Measurements from ENCODE around the gene SURF6. TPM values are rescaled to one million over a fixed set of nuclear protein-coding genes. Genes with fewer than 3 reads are reported as not detected.
A peak's percentile ranks its signal among the peaks of the same experiment; 100 is the strongest.
"Not testable (repeated sequence)": the region's sequence is repeated elsewhere in the genome, so short reads cannot be mapped to it uniquely, and the experiment has no call there.

The SURF6 gene
- total RNA-seq, 4 donors from 2014 or later = 22.5 to 36.3 (median 25.8) TPM

DNA sequence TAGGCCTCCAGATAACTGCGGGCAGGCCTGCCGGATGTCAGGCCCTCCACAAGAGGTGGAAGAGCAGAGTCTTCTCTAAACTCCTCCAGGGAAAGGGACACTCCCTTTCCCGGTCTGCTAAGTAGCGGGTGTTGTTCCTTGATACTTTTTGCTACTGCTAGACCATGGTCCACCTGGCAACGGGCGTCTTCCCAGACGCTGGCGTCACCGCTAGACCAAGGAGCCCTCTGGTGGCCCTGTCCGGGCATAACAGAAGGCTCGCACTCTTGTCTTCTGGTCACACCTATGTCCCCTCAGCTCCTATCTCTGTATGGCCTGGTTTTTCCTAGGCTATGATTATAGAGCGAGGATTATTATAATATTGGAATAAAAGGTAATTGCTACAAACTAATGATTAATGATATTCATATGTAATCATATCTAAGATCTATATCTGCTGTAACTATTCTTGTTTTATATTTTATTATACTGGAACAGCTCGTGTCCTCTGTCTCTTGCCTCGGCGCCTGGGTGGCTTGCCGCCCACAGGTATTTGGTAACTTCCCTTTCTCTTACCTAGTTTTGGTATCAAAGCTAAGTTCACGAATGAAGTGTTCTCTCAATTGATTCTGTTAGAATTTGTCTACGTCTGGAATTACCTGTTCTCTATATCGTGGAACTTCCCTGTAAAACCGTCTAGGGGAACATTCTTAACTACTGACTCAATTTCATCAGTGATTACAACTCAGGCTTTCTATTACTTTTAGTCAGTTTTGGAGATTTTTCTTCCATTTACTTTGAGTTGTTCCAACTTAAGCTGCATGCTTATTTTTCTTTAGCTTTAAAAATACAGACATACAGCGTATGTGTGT lies 6.5 kb downstream of the SURF6 start:
- peaks cover 0 to 16% (median 7%) of the 10 kb centered on the region in 3 donors for H3K4me1 ChIP-seq

DNA sequence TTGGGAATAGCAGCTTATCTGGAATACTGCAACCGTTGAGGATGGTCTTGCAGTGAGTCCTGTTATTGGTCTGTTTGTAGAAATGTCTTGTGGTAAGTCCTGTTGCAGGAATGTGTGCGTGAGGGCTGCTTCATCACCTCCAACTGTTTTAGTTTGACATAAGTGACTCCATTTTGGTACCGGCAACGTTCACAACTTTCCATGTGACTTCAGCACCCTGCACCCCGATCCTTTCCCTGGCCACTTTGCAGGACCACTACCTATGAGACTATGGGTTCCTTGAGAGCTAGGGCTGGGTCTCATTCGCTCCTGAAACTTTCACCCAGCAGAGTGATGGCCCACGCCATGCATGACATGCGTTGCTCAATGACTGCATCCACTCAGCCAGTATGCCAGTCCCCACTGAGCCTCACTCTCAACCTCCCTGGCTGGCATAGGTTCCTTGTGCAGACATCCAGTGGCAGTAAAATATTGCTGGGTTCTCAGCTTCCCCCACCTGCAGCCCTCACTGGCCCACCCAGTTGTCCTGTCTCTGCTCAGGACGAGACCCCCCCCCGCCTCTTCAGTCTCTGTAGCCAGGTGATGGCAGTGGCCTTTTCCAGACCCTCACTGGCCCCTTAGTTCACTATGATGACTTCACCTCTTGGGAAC lies 8.0 kb downstream of the SURF6 start:
- 84 to 88% methylated on average over 5 to 6 of the region's 10 CpGs for WGBS, 2 donors (ENCODE audit: low coverage in 1 of 2)
- no peak for ATAC-seq
- Histone ChIP-seq H3K4me1 (peaks cover 0 to under 1% (median 0%) of the 10 kb centered on the region in 3 donors), H3K27me3 (no peaks in the 10 kb centered on the region), H3K36me3 (peaks cover 0 to 31% of the 10 kb centered on the region in 2 donors), H3K9me3 (no peaks in the 10 kb centered on the region), H3K27ac (no peak overlapping the region), H3K4me3 (no peak overlapping the region)
- TF ChIP-seq POLR2A (IDR thresholded peaks at IDR 0.05) (no peak), POLR2AphosphoS5 (IDR thresholded peaks at IDR 0.05) (no peak), EP300 (IDR thresholded peaks at IDR 0.05) (no peak)
- TF ChIP-seq, protein P1, sequence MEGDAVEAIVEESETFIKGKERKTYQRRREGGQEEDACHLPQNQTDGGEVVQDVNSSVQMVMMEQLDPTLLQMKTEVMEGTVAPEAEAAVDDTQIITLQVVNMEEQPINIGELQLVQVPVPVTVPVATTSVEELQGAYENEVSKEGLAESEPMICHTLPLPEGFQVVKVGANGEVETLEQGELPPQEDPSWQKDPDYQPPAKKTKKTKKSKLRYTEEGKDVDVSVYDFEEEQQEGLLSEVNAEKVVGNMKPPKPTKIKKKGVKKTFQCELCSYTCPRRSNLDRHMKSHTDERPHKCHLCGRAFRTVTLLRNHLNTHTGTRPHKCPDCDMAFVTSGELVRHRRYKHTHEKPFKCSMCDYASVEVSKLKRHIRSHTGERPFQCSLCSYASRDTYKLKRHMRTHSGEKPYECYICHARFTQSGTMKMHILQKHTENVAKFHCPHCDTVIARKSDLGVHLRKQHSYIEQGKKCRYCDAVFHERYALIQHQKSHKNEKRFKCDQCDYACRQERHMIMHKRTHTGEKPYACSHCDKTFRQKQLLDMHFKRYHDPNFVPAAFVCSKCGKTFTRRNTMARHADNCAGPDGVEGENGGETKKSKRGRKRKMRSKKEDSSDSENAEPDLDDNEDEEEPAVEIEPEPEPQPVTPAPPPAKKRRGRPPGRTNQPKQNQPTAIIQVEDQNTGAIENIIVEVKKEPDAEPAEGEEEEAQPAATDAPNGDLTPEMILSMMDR (IDR thresholded peaks at IDR 0.05) = no peak

More for the DNA sequence above, 6.5 kb downstream of the SURF6 start:
- 62 to 70% methylated on average over 13 to 15 of the region's 21 CpGs for WGBS, 2 donors (ENCODE audit: low coverage in 1 of 2)
- H3K27me3 ChIP-seq, H3K9me3 ChIP-seq, ATAC-seq, H3K4me3 ChIP-seq, H3K27ac ChIP-seq: not testable (repeated sequence)
- TF ChIP-seq, protein P1 (IDR thresholded peaks at IDR 0.05) = peak in 3 of 4 experiments; percentile 39 to 65 (median 62)
- peaks cover 0 to 47% of the 10 kb centered on the region in 2 donors for H3K36me3 ChIP-seq

DNA sequence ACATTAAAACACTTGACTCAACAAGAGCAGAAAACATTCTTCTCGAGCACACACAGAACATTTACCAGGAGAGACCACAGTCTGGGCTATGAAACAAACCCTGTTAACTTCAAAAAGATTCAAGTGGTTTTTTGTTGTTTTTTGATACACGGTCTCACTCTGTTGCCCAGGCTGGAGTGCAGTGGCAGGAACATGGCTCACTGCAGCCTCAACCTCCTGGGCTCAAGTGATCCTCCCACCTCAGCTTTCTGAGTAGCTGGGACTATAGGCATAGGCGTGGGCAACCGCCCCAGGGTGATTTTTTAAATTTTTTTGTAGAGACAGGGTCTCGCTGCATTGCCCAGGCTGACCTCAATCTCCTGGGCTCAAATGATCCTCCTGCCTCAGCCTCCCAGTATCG lies 9.0 kb downstream of the SURF6 start:
- not testable (repeated sequence) for H3K27me3 ChIP-seq, H3K4me3 ChIP-seq, H3K27ac ChIP-seq, H3K9me3 ChIP-seq, H3K4me1 ChIP-seq, ATAC-seq
- 73 to 96% methylated on average over 3 to 4 of the region's 6 CpGs for WGBS, 2 donors (ENCODE audit: low coverage in 1 of 2)
- H3K36me3 ChIP-seq = peaks cover 0 to 22% of the 10 kb centered on the region in 2 donors

DNA sequence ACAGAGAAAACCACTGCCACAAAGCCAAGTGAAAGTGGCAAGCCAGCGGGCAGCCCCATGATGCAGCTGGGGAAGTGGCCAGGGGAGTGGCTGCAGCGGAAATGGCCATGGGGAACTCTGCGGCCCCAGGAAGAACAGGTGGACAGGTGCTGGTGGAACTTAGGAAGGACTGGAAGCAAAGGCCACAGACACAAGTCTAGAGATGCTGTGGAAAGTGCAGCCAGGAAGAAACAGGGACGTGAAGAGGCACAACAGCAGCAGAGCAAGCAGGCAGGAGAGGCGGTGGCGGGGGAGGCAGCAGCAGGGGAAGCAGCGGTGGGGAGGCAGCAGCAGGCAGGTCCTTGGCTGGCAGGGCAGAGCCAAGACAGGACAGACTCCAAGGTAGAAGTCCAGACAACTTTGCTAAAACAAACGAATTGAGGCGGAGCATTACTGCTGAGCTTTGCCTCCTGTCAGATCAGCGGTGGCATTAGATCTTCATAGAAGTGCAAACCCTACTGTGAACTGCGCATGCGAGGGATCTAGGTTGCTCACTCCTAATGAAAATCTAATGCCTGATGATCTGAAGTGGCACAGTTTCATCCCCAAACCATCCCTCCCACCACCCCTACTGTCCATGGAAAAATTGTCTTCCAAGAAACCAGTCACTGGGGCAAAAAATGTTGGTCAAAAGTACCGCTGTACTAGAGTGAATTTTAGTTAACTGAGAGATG lies 11.8 kb downstream of the SURF6 start:
- no peak overlapping the region for H3K27ac ChIP-seq
- no peaks in the 10 kb centered on the region for H3K9me3 ChIP-seq
- no peak for ATAC-seq
- TF ChIP-seq POLR2AphosphoS5 (IDR thresholded peaks at IDR 0.05) = no peak
- no peak for TF ChIP-seq EP300 (IDR thresholded peaks at IDR 0.05)
- no peak for TF ChIP-seq POLR2A (IDR thresholded peaks at IDR 0.05)
- WGBS, 2 donors (ENCODE audit: low coverage in 1 of 2) = 86 to 98% methylated on average over 5 to 13 of the region's 13 CpGs
- H3K36me3 ChIP-seq = no peaks in the 10 kb centered on the region
- no peak overlapping the region for H3K4me3 ChIP-seq
- no peaks in the 10 kb centered on the region for H3K4me1 ChIP-seq
- H3K27me3 ChIP-seq = no peaks in the 10 kb centered on the region

DNA sequence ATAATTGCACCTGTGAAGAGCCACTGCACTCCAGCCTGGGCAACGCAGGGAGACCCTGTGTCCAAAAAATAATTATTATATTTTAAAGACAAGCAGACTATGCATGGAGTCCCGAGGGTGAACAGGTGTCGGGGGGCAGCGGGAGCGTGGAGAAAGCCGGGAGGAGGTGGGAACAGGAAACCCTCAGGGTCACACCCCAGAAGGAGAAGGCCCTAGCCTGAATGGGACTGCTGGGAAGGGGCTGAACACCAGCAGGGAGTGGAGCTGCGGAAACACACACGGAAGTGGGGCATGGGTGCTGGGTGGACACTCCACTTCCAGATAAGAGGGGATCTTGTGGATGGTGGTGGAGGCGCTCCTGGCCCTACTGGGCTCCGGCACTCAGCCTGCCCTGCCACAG lies 12.8 kb downstream of the SURF6 start:
- no peaks in the 10 kb centered on the region for H3K36me3 ChIP-seq
- H3K4me3 ChIP-seq = no peak overlapping the region
- H3K9me3 ChIP-seq = no peaks in the 10 kb centered on the region
- WGBS, 2 donors (ENCODE audit: low coverage in 1 of 2) = 50 to 90% methylated on average over 2 to 9 of the region's 10 CpGs
- no peaks in the 10 kb centered on the region for H3K27me3 ChIP-seq
- ATAC-seq = no peak
- TF ChIP-seq, protein P1 (IDR thresholded peaks at IDR 0.05) = no peak
- TF ChIP-seq POLR2A (IDR thresholded peaks at IDR 0.05) (no peak), EP300 (IDR thresholded peaks at IDR 0.05) (no peak), POLR2AphosphoS5 (IDR thresholded peaks at IDR 0.05) (no peak)
- H3K27ac ChIP-seq = no peak overlapping the region
- H3K4me1 ChIP-seq = no peaks in the 10 kb centered on the region
